HEK293 (cell line): ENCODE data around the gene RWDD4.
A peak's percentile ranks its signal among the peaks of the same experiment; 100 is the strongest.

Experiments used
- CTCF ChIA-PET: fragments of 350-600 bp; formaldehyde crosslinking; extraction: SDS; loops from one replicate; lab custom pipeline; 2021; ENCODE audit warnings: antibody characterized with exemption; lab: Yijun Ruan, JAX
- POLR2A ChIA-PET: fragments of 300-600 bp; formaldehyde crosslinking; extraction: SDS; loops from one replicate; lab custom pipeline; 2020; ENCODE audit warnings: antibody characterized with exemption, inconsistent platforms; lab: Yijun Ruan, JAX
- H3K27ac ChIP-seq: fragments of 200-500 bp; sonication (Bioruptor generic); 2 replicates; pipeline ENCODE4 v1.5.1; 2014; ENCODE audit warnings: low read depth, low read length, control low read depth, inconsistent platforms; ENCODE audit errors: extremely low read depth
- H3K36me3 ChIP-seq, 2 experiments: fragments of 200-500 bp in 1 of 2; sonication (Bioruptor generic) in 1 of 2; 1 replicate in 1 of 2; 2 replicates in 1 of 2; pipeline ENCODE4 v1.5.1; 2014 to 2017; ENCODE audit warnings: inconsistent platforms in 2 of 2, low read length in 2 of 2; ENCODE audit not compliant: control insufficient read depth in 2 of 2, insufficient read depth in 1 of 2
- H3K4me1 ChIP-seq: fragments of 200-500 bp; sonication (Bioruptor generic); 2 replicates; pipeline ENCODE4 v1.5.1; 2014; ENCODE audit warnings: mild to moderate bottlenecking, low read length, inconsistent platforms; ENCODE audit not compliant: control insufficient read depth, insufficient read depth
- H3K4me3 ChIP-seq: 2 replicates; pipeline ENCODE4 v1.5.1; 2011; ENCODE audit warnings: low read depth, mild to moderate bottlenecking, control low read depth, low read length, moderate library complexity
- H3K9me3 ChIP-seq: fragments of 200-500 bp; sonication (Bioruptor generic); 2 replicates; pipeline ENCODE4 v1.5.1; 2014; ENCODE audit warnings: low read depth, low read length, inconsistent platforms; ENCODE audit not compliant: control insufficient read depth, insufficient read depth
- EGR2 ChIP-seq: fragments of 450-650 bp; formaldehyde crosslinking; IDR thresholded peaks from 2 replicates; pipeline ENCODE4 v1.5.1; 2016; ENCODE audit warnings: low read depth, missing biosample characterization, missing genetic modification characterization
- SP2 ChIP-seq: fragments of 450-650 bp; formaldehyde crosslinking; IDR thresholded peaks from 2 replicates; pipeline ENCODE4 v1.5.1; 2016; ENCODE audit warnings: missing biosample characterization, missing genetic modification characterization
- ZBTB48 ChIP-seq: fragments of 450-650 bp; formaldehyde crosslinking; IDR thresholded peaks from 2 replicates; pipeline ENCODE4 v1.5.1; 2016; ENCODE audit warnings: missing biosample characterization, missing genetic modification characterization
- ZBTB7A ChIP-seq: fragments of 450-650 bp; formaldehyde crosslinking; IDR thresholded peaks from 2 replicates; pipeline ENCODE4 v1.5.1; 2016; ENCODE audit warnings: low read depth, missing biosample characterization, missing genetic modification characterization
- ZFHX2 ChIP-seq: fragments of 450-650 bp; formaldehyde crosslinking; conservative IDR thresholded peaks from 2 replicates; pipeline ENCODE4 v1.5.1; 2016; ENCODE audit warnings: missing biosample characterization, missing genetic modification characterization
- ZFP41 ChIP-seq: fragments of 450-650 bp; formaldehyde crosslinking; IDR thresholded peaks from 2 replicates; pipeline ENCODE4 v1.5.1; 2016; ENCODE audit warnings: missing biosample characterization, missing genetic modification characterization, borderline replicate concordance
- ZNF202 ChIP-seq: fragments of 450-650 bp; formaldehyde crosslinking; IDR thresholded peaks from 2 replicates; pipeline ENCODE4 v1.5.1; 2016; ENCODE audit warnings: missing biosample characterization, missing genetic modification characterization, borderline replicate concordance
- ZNF423 ChIP-seq: fragments of 450-650 bp; formaldehyde crosslinking; IDR thresholded peaks from 2 replicates; pipeline ENCODE4 v1.5.1; 2016; ENCODE audit warnings: missing biosample characterization, missing genetic modification characterization
- ZNF433 ChIP-seq: fragments of 450-650 bp; formaldehyde crosslinking; IDR thresholded peaks from 2 replicates; pipeline ENCODE4 v1.5.1; 2016; ENCODE audit warnings: missing biosample characterization, missing genetic modification characterization, low read depth
- ZNF626 ChIP-seq: fragments of 450-650 bp; sonication (Bioruptor Pico); formaldehyde crosslinking; IDR thresholded peaks from 2 replicates; pipeline ENCODE4 v1.5.1; 2018; ENCODE audit warnings: missing biosample characterization, missing genetic modification characterization, inconsistent platforms
- TF ChIP-seq, protein P1 (sequence below): fragments of 450-650 bp; formaldehyde crosslinking; IDR thresholded peaks from 2 replicates; pipeline ENCODE4 v1.5.1; 2016; ENCODE audit warnings: missing biosample characterization, missing genetic modification characterization
- TF ChIP-seq, protein P2 (sequence below): fragments of 450-650 bp; formaldehyde crosslinking; conservative IDR thresholded peaks from 2 replicates; pipeline ENCODE4 v1.5.1; 2016; ENCODE audit warnings: low read depth, missing biosample characterization, missing genetic modification characterization
- TF ChIP-seq, protein P3 (sequence below): fragments of 450-650 bp; formaldehyde crosslinking; IDR thresholded peaks from 2 replicates; pipeline ENCODE4 v1.5.1; 2016; ENCODE audit warnings: missing biosample characterization, missing genetic modification characterization
- TF ChIP-seq, protein P4 (sequence below): fragments of 450-650 bp; formaldehyde crosslinking; IDR thresholded peaks from 2 replicates; pipeline ENCODE4 v1.5.1; 2016; ENCODE audit warnings: missing biosample characterization, missing genetic modification characterization

Gene RWDD4

DNA sequence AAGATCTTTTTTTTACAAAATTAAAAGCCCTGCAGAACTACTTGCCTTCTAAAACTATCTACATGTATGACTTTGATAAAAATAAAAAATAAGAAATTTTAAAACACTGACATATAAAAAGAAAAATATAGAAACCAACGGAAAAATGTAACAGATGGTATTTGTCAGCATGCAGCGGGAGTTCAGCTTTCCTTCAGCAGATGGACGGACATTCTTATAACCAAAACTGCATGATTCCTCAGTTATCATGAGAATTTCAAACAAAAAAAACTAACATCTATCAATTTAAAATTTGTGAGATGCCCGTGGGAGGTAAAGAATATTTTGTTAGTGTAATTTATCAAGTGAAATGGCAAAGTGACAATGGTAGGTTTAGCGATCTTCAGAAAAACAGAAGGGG is 23.2 kb downstream of the RWDD4 start (continued):
- TF ChIP-seq, protein P1, sequence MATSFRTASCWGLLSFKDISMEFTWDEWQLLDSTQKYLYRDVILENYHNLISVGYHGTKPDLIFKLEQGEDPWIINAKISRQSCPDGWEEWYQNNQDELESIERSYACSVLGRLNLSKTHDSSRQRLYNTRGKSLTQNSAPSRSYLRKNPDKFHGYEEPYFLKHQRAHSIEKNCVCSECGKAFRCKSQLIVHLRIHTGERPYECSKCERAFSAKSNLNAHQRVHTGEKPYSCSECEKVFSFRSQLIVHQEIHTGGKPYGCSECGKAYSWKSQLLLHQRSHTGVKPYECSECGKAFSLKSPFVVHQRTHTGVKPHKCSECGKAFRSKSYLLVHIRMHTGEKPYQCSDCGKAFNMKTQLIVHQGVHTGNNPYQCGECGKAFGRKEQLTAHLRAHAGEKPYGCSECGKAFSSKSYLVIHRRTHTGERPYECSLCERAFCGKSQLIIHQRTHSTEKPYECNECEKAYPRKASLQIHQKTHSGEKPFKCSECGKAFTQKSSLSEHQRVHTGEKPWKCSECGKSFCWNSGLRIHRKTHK, result no peak
- TF ChIP-seq SP2 (tag by site-specific recombination), result no peak
- TF ChIP-seq, protein P2, sequence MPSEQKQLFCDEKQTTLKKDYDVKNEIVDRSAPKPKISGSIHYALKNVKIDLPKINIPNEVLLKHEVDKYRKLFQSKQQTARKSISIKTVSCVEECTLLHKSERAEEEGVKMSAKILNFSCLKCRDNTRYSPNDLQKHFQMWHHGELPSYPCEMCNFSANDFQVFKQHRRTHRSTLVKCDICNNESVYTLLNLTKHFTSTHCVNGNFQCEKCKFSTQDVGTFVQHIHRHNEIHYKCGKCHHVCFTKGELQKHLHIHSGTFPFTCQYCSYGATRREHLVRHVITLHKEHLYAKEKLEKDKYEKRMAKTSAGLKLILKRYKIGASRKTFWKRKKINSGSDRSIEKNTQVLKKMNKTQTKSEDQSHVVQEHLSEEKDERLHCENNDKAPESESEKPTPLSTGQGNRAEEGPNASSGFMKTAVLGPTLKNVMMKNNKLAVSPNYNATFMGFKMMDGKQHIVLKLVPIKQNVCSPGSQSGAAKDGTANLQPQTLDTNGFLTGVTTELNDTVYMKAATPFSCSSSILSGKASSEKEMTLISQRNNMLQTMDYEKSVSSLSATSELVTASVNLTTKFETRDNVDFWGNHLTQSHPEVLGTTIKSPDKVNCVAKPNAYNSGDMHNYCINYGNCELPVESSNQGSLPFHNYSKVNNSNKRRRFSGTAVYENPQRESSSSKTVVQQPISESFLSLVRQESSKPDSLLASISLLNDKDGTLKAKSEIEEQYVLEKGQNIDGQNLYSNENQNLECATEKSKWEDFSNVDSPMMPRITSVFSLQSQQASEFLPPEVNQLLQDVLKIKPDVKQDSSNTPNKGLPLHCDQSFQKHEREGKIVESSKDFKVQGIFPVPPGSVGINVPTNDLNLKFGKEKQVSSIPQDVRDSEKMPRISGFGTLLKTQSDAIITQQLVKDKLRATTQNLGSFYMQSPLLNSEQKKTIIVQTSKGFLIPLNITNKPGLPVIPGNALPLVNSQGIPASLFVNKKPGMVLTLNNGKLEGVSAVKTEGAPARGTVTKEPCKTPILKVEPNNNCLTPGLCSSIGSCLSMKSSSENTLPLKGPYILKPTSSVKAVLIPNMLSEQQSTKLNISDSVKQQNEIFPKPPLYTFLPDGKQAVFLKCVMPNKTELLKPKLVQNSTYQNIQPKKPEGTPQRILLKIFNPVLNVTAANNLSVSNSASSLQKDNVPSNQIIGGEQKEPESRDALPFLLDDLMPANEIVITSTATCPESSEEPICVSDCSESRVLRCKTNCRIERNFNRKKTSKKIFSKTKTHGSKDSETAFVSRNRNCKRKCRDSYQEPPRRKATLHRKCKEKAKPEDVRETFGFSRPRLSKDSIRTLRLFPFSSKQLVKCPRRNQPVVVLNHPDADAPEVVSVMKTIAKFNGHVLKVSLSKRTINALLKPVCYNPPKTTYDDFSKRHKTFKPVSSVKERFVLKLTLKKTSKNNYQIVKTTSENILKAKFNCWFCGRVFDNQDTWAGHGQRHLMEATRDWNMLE (tag by site-specific recombination), result no peak
- no peak for TF ChIP-seq ZFP41
- TF ChIP-seq ZNF202 (tag by site-specific recombination), result no peak
- TF ChIP-seq ZBTB48, result no peak
- TF ChIP-seq, protein P3, sequence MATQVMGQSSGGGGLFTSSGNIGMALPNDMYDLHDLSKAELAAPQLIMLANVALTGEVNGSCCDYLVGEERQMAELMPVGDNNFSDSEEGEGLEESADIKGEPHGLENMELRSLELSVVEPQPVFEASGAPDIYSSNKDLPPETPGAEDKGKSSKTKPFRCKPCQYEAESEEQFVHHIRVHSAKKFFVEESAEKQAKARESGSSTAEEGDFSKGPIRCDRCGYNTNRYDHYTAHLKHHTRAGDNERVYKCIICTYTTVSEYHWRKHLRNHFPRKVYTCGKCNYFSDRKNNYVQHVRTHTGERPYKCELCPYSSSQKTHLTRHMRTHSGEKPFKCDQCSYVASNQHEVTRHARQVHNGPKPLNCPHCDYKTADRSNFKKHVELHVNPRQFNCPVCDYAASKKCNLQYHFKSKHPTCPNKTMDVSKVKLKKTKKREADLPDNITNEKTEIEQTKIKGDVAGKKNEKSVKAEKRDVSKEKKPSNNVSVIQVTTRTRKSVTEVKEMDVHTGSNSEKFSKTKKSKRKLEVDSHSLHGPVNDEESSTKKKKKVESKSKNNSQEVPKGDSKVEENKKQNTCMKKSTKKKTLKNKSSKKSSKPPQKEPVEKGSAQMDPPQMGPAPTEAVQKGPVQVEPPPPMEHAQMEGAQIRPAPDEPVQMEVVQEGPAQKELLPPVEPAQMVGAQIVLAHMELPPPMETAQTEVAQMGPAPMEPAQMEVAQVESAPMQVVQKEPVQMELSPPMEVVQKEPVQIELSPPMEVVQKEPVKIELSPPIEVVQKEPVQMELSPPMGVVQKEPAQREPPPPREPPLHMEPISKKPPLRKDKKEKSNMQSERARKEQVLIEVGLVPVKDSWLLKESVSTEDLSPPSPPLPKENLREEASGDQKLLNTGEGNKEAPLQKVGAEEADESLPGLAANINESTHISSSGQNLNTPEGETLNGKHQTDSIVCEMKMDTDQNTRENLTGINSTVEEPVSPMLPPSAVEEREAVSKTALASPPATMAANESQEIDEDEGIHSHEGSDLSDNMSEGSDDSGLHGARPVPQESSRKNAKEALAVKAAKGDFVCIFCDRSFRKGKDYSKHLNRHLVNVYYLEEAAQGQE (tag by site-specific recombination), result no peak
- no peak for TF ChIP-seq ZNF433 (tag by site-specific recombination)
- TF ChIP-seq ZNF626, result no peak
- TF ChIP-seq ZBTB7A (tag by site-specific recombination), result no peak
- TF ChIP-seq ZNF423 (tag by site-specific recombination), result no peak

DNA sequence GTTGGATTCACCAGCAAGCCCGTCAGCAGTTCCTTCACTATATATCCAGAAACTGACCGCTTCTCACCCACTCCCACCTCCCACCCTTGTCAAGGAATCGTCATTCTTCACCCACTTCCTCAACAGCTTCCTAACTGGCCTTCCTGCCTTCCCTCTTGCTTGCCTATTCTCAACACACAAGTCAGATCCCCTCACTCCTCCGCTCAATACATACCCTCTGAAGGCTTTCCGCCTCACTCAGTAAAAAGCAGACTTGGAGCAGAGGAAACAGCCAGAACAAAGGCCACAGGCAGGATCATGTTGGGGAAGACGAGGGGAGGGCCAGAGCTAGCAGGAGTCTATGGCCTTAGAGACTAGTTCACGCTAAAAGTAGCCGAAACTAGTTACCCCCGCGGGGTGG is 23.7 kb downstream of the RWDD4 start:
- H3K4me1 ChIP-seq, result no peaks in the 10 kb centered on the region
- ChIA-PET POLR2A (no interaction called here), CTCF (interaction anchor here (0.8 kb wide), 1 partner anchor 465 kb away, joined by 3 read pairs; no protein-coding TSS in a partner anchor)
- no peaks in the 10 kb centered on the region for H3K36me3 ChIP-seq
- no peak overlapping the region for H3K4me3 ChIP-seq
- H3K9me3 ChIP-seq, result no peaks in the 10 kb centered on the region
- no peak overlapping the region for H3K27ac ChIP-seq
- TF ChIP-seq ZFHX2 (tag by site-specific recombination) (peak; percentile 38; the same call in 1 of the 2 replicates), EGR2 (tag by site-specific recombination) (peak; percentile 65)
- TF ChIP-seq, protein P4, sequence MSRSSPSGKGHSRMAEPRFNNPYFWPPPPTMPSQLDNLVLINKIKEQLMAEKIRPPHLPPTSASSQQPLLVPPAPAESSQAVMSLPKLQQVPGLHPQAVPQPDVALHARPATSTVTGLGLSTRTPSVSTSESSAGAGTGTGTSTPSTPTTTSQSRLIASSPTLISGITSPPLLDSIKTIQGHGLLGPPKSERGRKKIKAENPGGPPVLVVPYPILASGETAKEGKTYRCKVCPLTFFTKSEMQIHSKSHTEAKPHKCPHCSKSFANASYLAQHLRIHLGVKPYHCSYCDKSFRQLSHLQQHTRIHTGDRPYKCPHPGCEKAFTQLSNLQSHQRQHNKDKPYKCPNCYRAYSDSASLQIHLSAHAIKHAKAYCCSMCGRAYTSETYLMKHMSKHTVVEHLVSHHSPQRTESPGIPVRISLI, result no peak
